ENCODE measurements around the gene TIGAR.

The TIGAR gene

GRCh38 chr12:4274396-4275015 is 46.5 kb upstream of the TIGAR start:
- in situ Hi-C loops (cut with MboI; ENCODE audit: low sequenced_read_pairs, unreplicated experiment): loop anchor here (5.0 to 25.0 kb wide), 2 partner anchors 167 to 287 kb away; no protein-coding TSS in a partner anchor
- peak; percentile 39 for DNase-seq (ENCODE audit: low spot score)
- no peak for TF ChIP-seq CTCF (IDR thresholded peaks at IDR 0.05; ENCODE audit: borderline replicate concordance, control extremely low read depth, extremely low read depth, insufficient read depth, missing control alignments)

GRCh38 chr12:4275016-4275869 is 45.8 kb upstream of the TIGAR start:
- DNase-seq (ENCODE audit: low spot score): peak; percentile 31
- no peak for TF ChIP-seq CTCF (IDR thresholded peaks at IDR 0.05; ENCODE audit: borderline replicate concordance, control extremely low read depth, extremely low read depth, insufficient read depth, missing control alignments)
- in situ Hi-C loops (cut with MboI; ENCODE audit: low sequenced_read_pairs, unreplicated experiment): loop anchor here (5.0 to 25.0 kb wide), 2 partner anchors 168 to 288 kb away; no protein-coding TSS in a partner anchor

- DNase-seq (ENCODE audit: low spot score): no peak
- in situ Hi-C loops (cut with MboI; ENCODE audit: low sequenced_read_pairs, unreplicated experiment): loop anchor here (5.0 to 25.0 kb wide), 2 partner anchors 169 to 289 kb away; no protein-coding TSS in a partner anchor
- TF ChIP-seq CTCF (IDR thresholded peaks at IDR 0.05; ENCODE audit: borderline replicate concordance, control extremely low read depth, extremely low read depth, insufficient read depth, missing control alignments): no peak
Observed at GRCh38 chr12:4275870-4276301, 45.1 kb upstream of the TIGAR start.

- TF ChIP-seq CTCF (IDR thresholded peaks at IDR 0.05; ENCODE audit: borderline replicate concordance, control extremely low read depth, extremely low read depth, insufficient read depth, missing control alignments): peak; percentile 84
- in situ Hi-C loops (cut with MboI; ENCODE audit: low sequenced_read_pairs, unreplicated experiment): loop anchor here (5.0 to 25.0 kb wide), 2 partner anchors 169 to 289 kb away; no protein-coding TSS in a partner anchor
- peak; percentile 82 for DNase-seq (ENCODE audit: low spot score)
Observed at GRCh38 chr12:4276524-4277204, 44.3 kb upstream of the TIGAR start.

GRCh38 chr12:4277205-4277543 is 43.8 kb upstream of the TIGAR start:
- no peak for TF ChIP-seq CTCF (IDR thresholded peaks at IDR 0.05; ENCODE audit: borderline replicate concordance, control extremely low read depth, extremely low read depth, insufficient read depth, missing control alignments)
- in situ Hi-C loops (cut with MboI; ENCODE audit: low sequenced_read_pairs, unreplicated experiment): loop anchor here (5.0 to 25.0 kb wide), 2 partner anchors 170 to 290 kb away; no protein-coding TSS in a partner anchor
- DNase-seq (ENCODE audit: low spot score): no peak

- in situ Hi-C loops (cut with MboI; ENCODE audit: low sequenced_read_pairs, unreplicated experiment): loop anchor here (5.0 to 25.0 kb wide), 2 partner anchors 171 to 291 kb away; no protein-coding TSS in a partner anchor
- DNase-seq (ENCODE audit: low spot score): no peak
- no peak for TF ChIP-seq CTCF (IDR thresholded peaks at IDR 0.05; ENCODE audit: borderline replicate concordance, control extremely low read depth, extremely low read depth, insufficient read depth, missing control alignments)
Observed at GRCh38 chr12:4277857-4278256, 43.2 kb upstream of the TIGAR start.

Measured in GM13976 (cell line).